Right atrium auricular region (tissue), 2 donors: ENCODE results near the gene ALDH4A1. TPM values are rescaled to one million over a fixed set of nuclear protein-coding genes. Genes with fewer than 3 reads are reported as not detected.

Experiments used
- DNase-seq: peaks from one replicate; pipeline ENCODE4 v3.0.0-alpha.2; 2019; ENCODE audit warnings: low spot score
- H3K27ac ChIP-seq, 2 donors: fragments of 200-600 bp; sonication (generic); 1 replicate in 1 of 2; 2 replicates in 1 of 2; pipeline ENCODE4 v1.5.1; 2016 to 2019
- H3K27me3 ChIP-seq, 2 donors: fragments of 200-600 bp; sonication (generic); one replicate each; pipeline versions ENCODE4 v1.5.1 to v1.6.0; 2017 to 2019
- H3K36me3 ChIP-seq: fragments of 200-600 bp; sonication (generic); one replicate; pipeline ENCODE4 v1.5.1; 2016
- H3K4me1 ChIP-seq, 2 donors: fragments of 200-600 bp; sonication (generic); one replicate each; pipeline versions ENCODE4 v1.5.1 to v1.6.0; 2017 to 2019
- H3K4me3 ChIP-seq, 2 donors: fragments of 200-600 bp; sonication (generic); 1 replicate in 1 of 2; 2 replicates in 1 of 2; pipeline ENCODE4 v1.5.1; 2017 to 2019; ENCODE audit warnings: mild to moderate bottlenecking in 1 of 2, moderate library complexity in 1 of 2
- H3K9me3 ChIP-seq, 2 donors: fragments of 200-600 bp; sonication (generic); one replicate each; pipeline ENCODE4 v1.5.1; 2019
- CTCF ChIP-seq, 2 donors: fragments of 200-600 bp; sonication (generic); IDR thresholded peaks; one replicate each; pipeline ENCODE4 v1.5.1; 2019; ENCODE audit warnings: antibody characterized with exemption in 2 of 2
- total RNA-seq, 2 donors: library from RNA; depleted of rRNA; stranded (reverse); fragments of >200 nt; gene quantifications; one replicate each; pipeline ENCODE4 v1.1.0, GENCODE V29; 2016

The ALDH4A1 gene
- total RNA-seq, 2 donors from 2014 or later: 22.6 to 27.3 TPM

DNA sequence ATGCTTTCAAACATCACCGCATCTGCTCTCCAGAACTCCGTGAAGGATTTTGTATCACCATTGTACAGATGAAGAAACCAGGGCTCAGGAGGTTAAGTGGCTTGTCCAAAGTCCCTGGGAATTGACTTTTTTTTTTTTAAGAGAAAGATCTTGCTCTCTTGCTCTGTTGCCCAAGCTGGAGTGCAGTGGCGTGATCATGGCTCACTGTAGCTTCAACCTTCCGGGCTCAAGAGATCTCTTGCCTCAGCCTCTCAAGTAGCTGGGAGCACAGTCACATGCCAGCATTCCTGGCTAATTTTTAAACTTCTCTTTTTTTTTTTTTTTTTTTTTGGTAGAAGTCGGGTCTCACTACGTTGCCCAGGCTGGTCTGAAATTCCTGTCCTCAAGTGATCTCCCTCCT is 36.0 kb downstream of the ALDH4A1 start:
- H3K4me1 ChIP-seq: no peaks in the 10 kb centered on the region
- no peak for TF ChIP-seq CTCF (IDR thresholded peaks at IDR 0.05)
- H3K4me3 ChIP-seq: no peak overlapping the region
- H3K36me3 ChIP-seq: no peaks in the 10 kb centered on the region
- no peak overlapping the region for H3K27ac ChIP-seq
- no peaks in the 10 kb centered on the region for H3K9me3 ChIP-seq
- H3K27me3 ChIP-seq: no peaks in the 10 kb centered on the region
- DNase-seq: no peak

GRCh38 chr1:18865176-18865575 is 37.2 kb downstream of the ALDH4A1 start:
- H3K4me3 ChIP-seq: no peak overlapping the region
- no peaks in the 10 kb centered on the region for H3K9me3 ChIP-seq
- no peak for TF ChIP-seq CTCF (IDR thresholded peaks at IDR 0.05)
- H3K27me3 ChIP-seq: no peaks in the 10 kb centered on the region
- DNase-seq: no peak
- no peaks in the 10 kb centered on the region for H3K36me3 ChIP-seq
- no peak overlapping the region for H3K27ac ChIP-seq
- no peaks in the 10 kb centered on the region for H3K4me1 ChIP-seq

DNA sequence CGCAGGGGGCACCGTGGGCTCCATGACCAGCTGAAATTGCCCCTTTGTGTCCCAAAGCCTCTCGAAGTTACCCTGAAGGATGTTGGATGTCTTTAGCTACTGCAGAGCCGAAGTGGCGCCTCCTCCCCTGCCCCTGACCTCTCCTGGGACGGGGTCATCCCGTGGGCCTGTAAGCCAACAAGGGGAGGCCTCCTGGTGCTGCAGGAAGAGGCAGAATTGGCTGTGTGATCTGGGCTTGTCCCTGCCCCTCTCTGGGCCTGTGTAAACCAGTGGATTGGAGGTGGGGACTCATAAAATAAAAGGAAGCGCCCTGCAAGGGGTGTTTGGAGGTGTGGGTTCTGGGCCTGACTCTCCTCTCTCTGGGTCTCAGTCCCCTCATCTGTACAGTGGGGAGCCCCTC is 40.8 kb downstream of the ALDH4A1 start:
- DNase-seq: no peak
- H3K27ac ChIP-seq: no peak overlapping the region
- H3K9me3 ChIP-seq: no peaks in the 10 kb centered on the region
- no peak overlapping the region for H3K4me3 ChIP-seq
- no peaks in the 10 kb centered on the region for H3K27me3 ChIP-seq
- no peaks in the 10 kb centered on the region for H3K36me3 ChIP-seq
- H3K4me1 ChIP-seq: no peaks in the 10 kb centered on the region
- no peak for TF ChIP-seq CTCF (IDR thresholded peaks at IDR 0.05)

DNA sequence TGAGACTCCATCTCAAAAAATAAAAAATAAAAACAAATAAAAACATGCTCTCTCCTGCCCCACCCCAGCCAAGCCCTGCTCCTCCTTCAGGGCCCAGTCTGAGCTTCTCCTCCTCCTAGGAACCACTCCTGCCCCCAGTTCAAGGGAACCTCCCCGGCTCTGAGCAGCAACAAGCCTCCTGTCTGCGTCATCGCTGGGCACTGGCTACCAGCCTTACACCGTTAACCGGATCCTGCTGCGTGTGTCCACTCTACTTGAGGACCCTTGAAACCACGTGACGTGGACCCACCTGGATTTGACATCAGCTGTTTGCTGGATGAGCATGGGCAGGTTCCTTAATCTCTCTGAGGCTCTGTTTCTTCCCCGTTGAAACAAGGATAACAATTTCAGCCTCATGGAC is 41.3 kb downstream of the ALDH4A1 start:
- DNase-seq: no peak
- Histone ChIP-seq H3K27me3 (no peaks in the 10 kb centered on the region), H3K4me3 (no peak overlapping the region), H3K36me3 (no peaks in the 10 kb centered on the region), H3K27ac (no peak overlapping the region), H3K4me1 (no peaks in the 10 kb centered on the region), H3K9me3 (no peaks in the 10 kb centered on the region)
- no peak for TF ChIP-seq CTCF (IDR thresholded peaks at IDR 0.05)

DNA sequence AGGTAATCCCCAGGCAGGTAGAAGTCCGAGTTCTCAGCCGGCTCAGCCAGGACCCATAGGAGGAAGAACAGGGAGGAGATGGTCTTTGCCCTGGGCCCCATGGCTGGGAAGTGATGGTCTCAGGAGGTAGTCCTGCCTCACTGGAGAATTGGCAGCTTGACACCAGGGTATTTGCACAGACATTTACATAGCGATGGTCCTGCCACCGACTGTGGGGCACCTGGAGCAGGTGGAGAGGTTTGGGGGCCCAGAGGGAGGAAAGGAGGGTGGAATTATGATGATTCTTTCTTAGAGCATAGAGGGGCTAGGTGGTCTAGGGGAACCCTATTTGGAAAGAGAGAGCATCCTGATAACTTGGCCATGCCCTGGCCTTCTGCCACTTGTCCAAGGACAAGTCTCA is 42.8 kb downstream of the ALDH4A1 start, which contains the start of gene TAS1R2:
TSS of gene TAS1R2 (minus strand) at position 101 of the 400 bp plus-strand sequence. CDS start at position 101, 0 bp downstream.
- H3K4me1 ChIP-seq: no peaks in the 10 kb centered on the region
- H3K27ac ChIP-seq: no peak within 1 kb of the TSS
- H3K27me3 ChIP-seq: no peaks in the 10 kb centered on the region
- no peaks in the 10 kb centered on the region for H3K36me3 ChIP-seq
- DNase-seq: no peak
- H3K9me3 ChIP-seq: no peaks in the 10 kb centered on the region
- no peak for TF ChIP-seq CTCF (IDR thresholded peaks at IDR 0.05)
- no peak within 1 kb of the TSS for H3K4me3 ChIP-seq

GRCh38 chr1:18858070-18858688 is 44.2 kb downstream of the ALDH4A1 start:
- no peak for TF ChIP-seq CTCF (IDR thresholded peaks at IDR 0.05)
- no peaks in the 10 kb centered on the region for H3K36me3 ChIP-seq
- H3K9me3 ChIP-seq: no peaks in the 10 kb centered on the region
- H3K27ac ChIP-seq: no peak overlapping the region
- H3K27me3 ChIP-seq: no peaks in the 10 kb centered on the region
- H3K4me1 ChIP-seq: no peaks in the 10 kb centered on the region
- H3K4me3 ChIP-seq: no peak overlapping the region
- DNase-seq: no peak
